Fibroblast of peridontal ligament (primary cell): ENCODE measurements around the gene VWA2.

Experiments used
- DNase-seq: peaks from one replicate; pipeline ENCODE4 v3.0.0-alpha.2; 2010; ENCODE audit errors: extremely low read depth

The VWA2 gene

GRCh38 chr10:114278140-114278883 is 39.3 kb downstream of the VWA2 start:
- DNase-seq, result no peak

GRCh38 chr10:114278884-114279191 is 39.8 kb downstream of the VWA2 start:
- DNase-seq, result no peak

DNA sequence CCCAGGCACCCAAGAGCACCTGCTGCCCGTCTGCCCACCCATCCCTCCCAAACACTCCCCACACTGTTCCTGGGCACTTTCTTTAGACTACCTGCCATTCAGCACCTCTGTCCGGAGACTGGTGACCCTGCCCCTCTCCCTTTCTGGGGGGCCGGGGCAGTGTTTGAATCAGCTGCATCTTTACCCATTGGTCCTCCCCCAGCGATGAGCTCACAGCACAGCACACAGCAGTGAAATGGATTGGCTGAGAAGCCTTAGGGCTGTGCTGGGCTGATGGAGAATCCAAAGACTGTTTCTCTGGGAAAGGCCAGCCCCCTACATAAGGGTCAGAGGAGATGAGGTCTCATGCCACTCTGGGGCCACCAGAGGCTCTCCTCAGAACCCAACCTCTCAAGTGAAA is 40.2 kb downstream of the VWA2 start:
- no peak for DNase-seq

GRCh38 chr10:114279901-114280644 is 41.0 kb downstream of the VWA2 start:
- no peak for DNase-seq

DNA sequence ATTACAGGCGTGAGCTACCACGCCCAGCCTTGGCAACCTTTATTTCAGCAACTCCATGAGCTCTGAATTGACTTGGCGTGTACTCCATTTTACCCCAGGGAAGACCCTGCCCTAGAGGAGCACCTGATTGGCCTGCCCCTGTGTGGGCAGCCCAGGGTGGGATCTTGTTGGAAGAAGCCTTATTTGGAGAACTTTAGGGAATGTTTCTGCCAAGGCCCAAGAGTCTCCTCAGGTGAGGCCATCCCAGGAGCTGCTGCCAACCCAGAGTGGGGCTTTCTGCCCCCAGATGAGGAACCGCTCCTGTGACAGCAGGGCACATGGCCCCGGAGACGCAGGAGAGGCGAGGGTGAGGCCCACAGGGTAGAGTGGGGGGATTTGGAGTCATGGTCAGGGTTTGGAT is 42.0 kb downstream of the VWA2 start:
- DNase-seq, result no peak

DNA sequence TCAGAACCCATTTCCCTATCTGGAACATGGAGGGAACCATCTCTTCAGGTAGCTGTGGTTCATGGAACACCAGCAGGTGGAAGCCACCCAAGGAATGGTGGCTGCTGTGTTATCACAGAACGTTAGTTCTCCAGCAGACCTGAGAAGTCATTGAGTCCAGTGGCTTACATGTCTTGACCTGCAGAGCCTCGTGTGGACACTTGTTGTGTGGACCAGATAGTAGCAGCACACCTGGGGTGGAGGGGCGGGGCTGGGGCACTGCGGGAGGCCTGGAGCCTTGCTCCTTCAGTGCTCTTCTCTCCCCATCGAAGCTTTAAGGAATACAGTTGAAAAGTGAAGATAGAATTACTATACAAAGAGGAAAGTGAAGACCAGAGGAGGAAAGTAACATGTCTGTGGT is 42.4 kb downstream of the VWA2 start:
- no peak for DNase-seq

DNA sequence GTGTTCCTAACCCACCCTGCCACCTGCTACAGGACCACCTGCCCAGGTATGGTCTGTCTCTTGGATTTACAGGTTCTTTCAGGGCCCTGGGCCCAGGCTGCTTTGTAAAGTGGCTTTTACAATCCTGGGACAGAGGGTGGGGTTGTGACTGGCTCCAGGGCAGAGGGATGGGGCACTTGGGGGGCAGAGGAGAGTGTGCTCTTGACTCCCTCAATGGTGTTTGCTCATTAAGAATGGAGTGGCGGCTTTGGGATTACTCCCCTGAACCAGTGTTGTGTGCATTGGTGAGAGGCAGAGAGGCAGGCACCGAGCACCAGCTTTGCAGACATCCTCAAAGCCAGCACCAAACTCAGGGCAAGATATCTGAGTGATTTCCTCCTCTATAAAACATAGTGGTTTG is 43.5 kb downstream of the VWA2 start:
- DNase-seq, result no peak

- DNase-seq, result no peak
These were observed 44.0 kb downstream of the VWA2 start for GRCh38 chr10:114283091-114283490.

DNA sequence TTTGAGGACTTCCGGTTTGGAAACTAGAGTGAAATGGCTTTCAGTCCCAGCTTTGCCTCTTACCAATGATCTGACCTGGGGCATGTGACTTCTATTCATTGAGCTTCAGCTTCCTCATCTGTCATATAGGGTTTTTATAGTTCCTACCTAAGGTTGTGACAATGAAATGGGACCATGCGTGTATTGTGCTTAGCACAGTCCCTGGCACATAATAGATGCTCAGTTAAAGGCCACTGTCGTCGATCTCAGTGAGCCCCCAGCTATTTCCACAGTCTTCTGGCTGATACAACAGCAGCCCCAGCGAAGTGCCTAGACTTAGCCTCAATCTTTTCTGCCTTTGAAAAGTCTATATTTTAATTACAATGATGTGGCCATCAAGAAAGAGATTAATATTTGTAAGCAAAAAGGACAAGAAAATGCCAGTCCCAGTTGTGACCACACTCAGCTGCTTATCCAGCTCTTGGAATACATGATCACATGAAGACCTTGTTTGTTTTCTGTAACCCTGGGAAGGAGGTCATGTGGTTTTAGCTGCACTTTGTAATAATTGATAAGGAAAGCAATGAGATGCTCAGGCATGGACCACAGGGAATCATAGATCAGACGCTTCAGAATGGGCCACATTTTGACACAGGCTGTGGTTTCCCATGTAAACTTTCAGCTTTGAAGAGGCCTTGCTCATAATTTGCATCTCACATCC is 44.6 kb downstream of the VWA2 start:
- DNase-seq, result no peak

- DNase-seq, result no peak
These were observed 45.5 kb downstream of the VWA2 start for GRCh38 chr10:114284346-114285071.

DNA sequence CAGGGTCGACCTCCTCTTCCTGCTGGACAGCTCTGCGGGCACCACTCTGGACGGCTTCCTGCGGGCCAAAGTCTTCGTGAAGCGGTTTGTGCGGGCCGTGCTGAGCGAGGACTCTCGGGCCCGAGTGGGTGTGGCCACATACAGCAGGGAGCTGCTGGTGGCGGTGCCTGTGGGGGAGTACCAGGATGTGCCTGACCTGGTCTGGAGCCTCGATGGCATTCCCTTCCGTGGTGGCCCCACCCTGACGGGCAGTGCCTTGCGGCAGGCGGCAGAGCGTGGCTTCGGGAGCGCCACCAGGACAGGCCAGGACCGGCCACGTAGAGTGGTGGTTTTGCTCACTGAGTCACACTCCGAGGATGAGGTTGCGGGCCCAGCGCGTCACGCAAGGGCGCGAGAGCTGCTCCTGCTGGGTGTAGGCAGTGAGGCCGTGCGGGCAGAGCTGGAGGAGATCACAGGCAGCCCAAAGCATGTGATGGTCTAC is 46.9 kb downstream of the VWA2 start:
- no peak for DNase-seq

- DNase-seq, result no peak
These were observed 47.9 kb downstream of the VWA2 start for GRCh38 chr10:114286921-114287320.

GRCh38 chr10:114288424-114289095 is 49.5 kb downstream of the VWA2 start:
- no peak for DNase-seq

DNA sequence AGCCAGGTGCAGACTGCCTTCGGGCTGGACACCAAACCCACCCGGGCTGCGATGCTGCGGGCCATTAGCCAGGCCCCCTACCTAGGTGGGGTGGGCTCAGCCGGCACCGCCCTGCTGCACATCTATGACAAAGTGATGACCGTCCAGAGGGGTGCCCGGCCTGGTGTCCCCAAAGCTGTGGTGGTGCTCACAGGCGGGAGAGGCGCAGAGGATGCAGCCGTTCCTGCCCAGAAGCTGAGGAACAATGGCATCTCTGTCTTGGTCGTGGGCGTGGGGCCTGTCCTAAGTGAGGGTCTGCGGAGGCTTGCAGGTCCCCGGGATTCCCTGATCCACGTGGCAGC is 50.0 kb downstream of the VWA2 start:
- DNase-seq, result no peak

DNA sequence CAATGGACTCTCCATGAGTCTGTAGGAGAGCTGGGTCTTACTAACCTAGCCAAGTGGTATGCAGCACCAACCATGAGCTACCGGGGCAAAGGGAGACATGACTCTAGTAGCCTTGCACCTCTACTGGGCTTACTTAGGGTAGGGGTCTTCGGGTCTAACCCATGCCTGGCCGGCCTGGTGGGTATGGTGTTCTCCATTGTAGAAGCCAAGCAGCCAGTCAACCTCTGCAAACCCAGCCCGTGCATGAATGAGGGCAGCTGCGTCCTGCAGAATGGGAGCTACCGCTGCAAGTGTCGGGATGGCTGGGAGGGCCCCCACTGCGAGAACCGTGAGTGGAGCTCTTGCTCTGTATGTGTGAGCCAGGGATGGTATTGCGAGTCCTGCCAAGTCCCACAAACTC is 51.0 kb downstream of the VWA2 start:
- DNase-seq, result no peak

GRCh38 chr10:114291076-114291475 is 52.0 kb downstream of the VWA2 start:
- no peak for DNase-seq

DNA sequence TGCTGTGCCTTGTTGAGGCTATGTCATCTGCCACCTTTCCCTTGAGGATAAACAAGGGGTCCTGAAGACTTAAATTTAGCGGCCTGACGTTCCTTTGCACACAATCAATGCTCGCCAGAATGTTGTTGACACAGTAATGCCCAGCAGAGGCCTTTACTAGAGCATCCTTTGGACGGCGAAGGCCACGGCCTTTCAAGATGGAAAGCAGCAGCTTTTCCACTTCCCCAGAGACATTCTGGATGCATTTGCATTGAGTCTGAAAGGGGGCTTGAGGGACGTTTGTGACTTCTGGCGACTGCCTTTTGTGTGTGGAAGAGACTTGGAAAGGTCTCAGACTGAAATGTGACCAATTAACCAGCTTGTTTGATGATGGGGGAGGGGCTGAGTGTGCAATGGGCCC is 52.5 kb downstream of the VWA2 start:
- DNase-seq, result no peak

DNA sequence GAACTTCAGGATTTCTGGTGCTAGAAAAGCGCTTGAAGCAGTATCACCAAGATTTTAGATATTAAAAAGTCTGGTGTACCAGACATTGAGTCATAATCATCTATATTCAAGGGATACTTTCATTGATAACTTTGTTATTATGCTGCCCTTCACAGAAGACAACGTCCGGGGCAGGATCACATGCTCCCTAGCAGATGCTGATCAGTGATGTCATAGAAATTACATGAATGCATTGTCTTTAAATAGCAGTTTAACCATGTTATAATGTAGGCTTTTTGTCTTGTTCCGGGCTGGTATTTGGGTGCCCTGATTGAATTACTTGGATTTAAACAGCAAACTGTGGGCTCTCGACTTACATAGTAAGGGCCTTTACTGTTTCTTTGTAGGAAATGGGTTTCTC is 54.0 kb downstream of the VWA2 start:
- no peak for DNase-seq

GRCh38 chr10:114294549-114294948 is 55.5 kb downstream of the VWA2 start:
- DNase-seq, result no peak

DNA sequence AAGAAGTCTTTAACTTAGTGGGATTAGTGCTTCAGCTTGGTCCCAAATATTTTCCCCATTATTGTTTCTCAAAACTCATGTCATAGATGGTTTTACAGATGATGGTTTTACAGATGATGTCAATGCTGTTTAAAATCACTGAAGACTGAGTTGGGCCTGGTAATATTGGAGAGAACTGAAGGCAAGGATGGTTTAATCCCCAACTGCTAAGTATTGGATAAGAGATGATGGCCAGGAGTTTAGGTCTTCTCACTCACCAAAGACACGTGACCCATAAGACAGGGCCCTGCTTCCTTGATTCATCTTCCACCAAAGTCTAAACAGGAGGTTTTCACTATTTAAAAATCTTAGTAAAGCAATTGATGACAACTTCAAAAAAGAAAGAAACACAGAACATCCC is 56.3 kb downstream of the VWA2 start:
- DNase-seq, result no peak

DNA sequence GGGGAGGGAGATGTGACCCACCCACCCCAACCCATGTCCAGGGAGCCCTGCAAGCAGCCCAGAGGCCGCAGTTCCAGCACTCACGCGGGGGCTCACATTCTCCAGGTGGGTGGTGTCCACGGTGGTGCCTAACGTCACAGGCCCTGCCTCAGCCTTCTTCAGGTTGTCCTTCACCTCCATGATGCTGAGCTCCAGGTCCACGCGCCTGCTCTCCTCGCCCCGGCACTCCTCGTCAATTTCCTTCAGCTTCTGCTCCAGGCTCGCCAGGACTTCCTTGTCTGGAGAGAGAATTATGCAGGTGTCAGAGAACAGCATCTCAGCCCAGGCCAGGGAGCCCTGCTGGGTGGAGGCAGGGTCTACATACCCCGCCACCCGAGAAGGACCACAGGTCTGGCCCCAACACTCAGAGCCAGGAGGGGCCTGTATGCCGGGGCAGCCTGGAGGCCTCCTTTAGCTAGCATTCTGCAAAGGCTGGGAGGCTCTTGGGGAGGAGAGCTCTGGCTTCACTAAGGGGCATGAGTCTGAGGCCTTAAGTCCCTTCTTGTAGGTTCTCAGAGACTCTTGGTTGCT is 58.2 kb downstream of the VWA2 start:
- no peak for DNase-seq
